H1 (cell line): ENCODE measurements around the gene ERCC1. TPM values are rescaled to one million over a fixed set of nuclear protein-coding genes. Genes with fewer than 3 reads are reported as not detected.
"Not testable (repeated sequence)": the region's sequence is repeated elsewhere in the genome, so short reads cannot be mapped to it uniquely, and the experiment has no call there.

ENCODE experiments used
- CTCF ChIA-PET: fragments of 300-600 bp; sonication (Branson Sonifier 250); formaldehyde crosslinking; loops from one replicate; lab custom pipeline; 2021; ENCODE audit not compliant: partially characterized antibody; lab: Charles Lee
- POLR2A ChIA-PET: fragments of 300-600 bp; sonication (Branson Sonifier 250); formaldehyde crosslinking; loops from one replicate; lab custom pipeline; 2021; ENCODE audit warnings: inconsistent platforms; ENCODE audit not compliant: partially characterized antibody; lab: Charles Lee
- DNase-seq, 2 experiments: peaks; one replicate each; pipeline versions ENCODE4 v3.0.0 to v3.0.0-alpha.2; 2010 to 2022; ENCODE audit warnings: low spot score in 2 of 2, low read depth in 1 of 2, mixed read lengths in 1 of 2
- FAIRE-seq: peaks from 2 replicates; lab custom pipeline; 2011; peaks lifted over from hg19 to GRCh38; lab: Jason Lieb, UNC
- H2AFZ ChIP-seq: 2 replicates; pipeline ENCODE4 v1.8.1; 2012; ENCODE audit warnings: low read length, inconsistent platforms
- H2AK5ac ChIP-seq: 2 replicates; pipeline ENCODE4 v1.6.1; 2013; ENCODE audit warnings: low read depth, low read length
- H2BK120ac ChIP-seq: replicated peaks from 2 replicates; pipeline ENCODE3; 2013; ENCODE audit warnings: low read depth, low read length, inconsistent platforms
- H2BK12ac ChIP-seq: 2 replicates; pipeline ENCODE4 v1.6.1; 2013; ENCODE audit warnings: low read depth, low read length
- H2BK15ac ChIP-seq: 2 replicates; pipeline ENCODE4 v1.6.1; 2013; ENCODE audit warnings: low read length
- H2BK20ac ChIP-seq: 2 replicates; pipeline ENCODE4 v1.6.1; 2013; ENCODE audit warnings: low read length
- H2BK5ac ChIP-seq: 2 replicates; pipeline ENCODE4 v1.6.1; 2013; ENCODE audit warnings: low read depth, low read length
- H3K14ac ChIP-seq: 2 replicates; pipeline ENCODE4 v1.6.1; 2013; ENCODE audit warnings: inconsistent platforms; ENCODE audit not compliant: insufficient read length
- H3K18ac ChIP-seq: 2 replicates; pipeline ENCODE4 v1.6.1; 2013; ENCODE audit warnings: low read length; ENCODE audit errors: extremely low read depth
- H3K23ac ChIP-seq: 2 replicates; pipeline ENCODE4 v1.6.1; 2013; ENCODE audit warnings: inconsistent platforms; ENCODE audit not compliant: insufficient read length
- H3K23me2 ChIP-seq: 2 replicates; pipeline ENCODE4 v1.6.1; 2013; ENCODE audit warnings: low read depth, low read length
- H3K27ac ChIP-seq: 2 replicates; pipeline ENCODE4 v1.6.1; 2011; ENCODE audit warnings: low read depth, low read length, inconsistent platforms
- H3K27me3 ChIP-seq, 4 experiments: replicated peaks in 1 of 4; 1 replicate in 1 of 4; 2 replicates in 3 of 4; pipeline versions ENCODE4 v1.6.1 to v1.8.1; 2011 to 2013; ENCODE audit warnings: low read length in 3 of 4, mild to moderate bottlenecking in 3 of 4, inconsistent platforms in 2 of 4, mixed read lengths in 2 of 4, moderate library complexity in 1 of 4; ENCODE audit not compliant: control insufficient read depth in 3 of 4, insufficient read depth in 3 of 4; ENCODE audit errors: extremely low read depth in 1 of 4
- H3K36me3 ChIP-seq, 4 experiments: 2 replicates each; pipeline versions ENCODE4 v1.6.1 to v1.8.1; 2011 to 2013; ENCODE audit warnings: mild to moderate bottlenecking in 4 of 4, low read length in 3 of 4, moderate library complexity in 2 of 4, control low read depth in 1 of 4, inconsistent platforms in 1 of 4; ENCODE audit not compliant: insufficient read depth in 4 of 4, control insufficient read depth in 2 of 4
- H3K4ac ChIP-seq: replicated peaks from 2 replicates; pipeline ENCODE3; 2013; ENCODE audit warnings: low read length, low read depth, mixed read lengths, inconsistent platforms; ENCODE audit not compliant: insufficient read length
- H3K4me1 ChIP-seq, 4 experiments: replicated peaks in 1 of 4; 1 replicate in 1 of 4; 2 replicates in 3 of 4; pipeline versions ENCODE4 v1.6.1 to v1.8.1; 2011 to 2013; ENCODE audit warnings: low read length in 3 of 4, inconsistent platforms in 2 of 4, mixed read lengths in 1 of 4; ENCODE audit not compliant: insufficient read depth in 4 of 4, control insufficient read depth in 3 of 4
- H3K4me2 ChIP-seq, 2 experiments: 2 replicates each; pipeline versions ENCODE4 v1.6.1 to v1.8.1; 2011 to 2013; ENCODE audit warnings: low read depth in 2 of 2, low read length in 2 of 2, control low read depth in 1 of 2, inconsistent platforms in 1 of 2, mild to moderate bottlenecking in 1 of 2; ENCODE audit not compliant: insufficient read depth in 1 of 2
- H3K4me3 ChIP-seq, 4 experiments: fragments of 200-600, 300-600 bp in 1 of 4; sonication (generic), shearing (Covaris generic), sonication (Bioruptor Twin) in 1 of 4; 2 replicates each; pipeline versions ENCODE4 v1.5.1 to v1.8.1; 2011 to 2016; ENCODE audit warnings: low read length in 4 of 4, low read depth in 3 of 4, control low read depth in 2 of 4, inconsistent platforms in 2 of 4, mild to moderate bottlenecking in 2 of 4, mixed read lengths in 1 of 4, moderate library complexity in 1 of 4; ENCODE audit not compliant: insufficient read depth in 2 of 4; ENCODE audit errors: extremely low read depth in 1 of 4
- H3K56ac ChIP-seq: replicated peaks from 2 replicates; pipeline ENCODE3; 2013; ENCODE audit warnings: low read depth, mild to moderate bottlenecking, mixed read lengths, low read length, inconsistent platforms; ENCODE audit not compliant: insufficient read length
- H3K79me1 ChIP-seq: 2 replicates; pipeline ENCODE4 v1.6.1; 2013; ENCODE audit warnings: low read depth, low read length, control low read depth
- H3K79me2 ChIP-seq, 2 experiments: 2 replicates each; pipeline versions ENCODE4 v1.6.1 to v1.8.1; 2012 to 2013; ENCODE audit warnings: low read length in 2 of 2, mild to moderate bottlenecking in 2 of 2, inconsistent platforms in 1 of 2; ENCODE audit not compliant: insufficient read depth in 2 of 2, control insufficient read depth in 1 of 2
- H3K9ac ChIP-seq, 4 experiments: replicated peaks in 1 of 4; 1 replicate in 1 of 4; 2 replicates in 3 of 4; pipeline versions ENCODE4 v1.6.1 to v1.8.1; 2011 to 2013; ENCODE audit warnings: low read depth in 3 of 4, low read length in 3 of 4, control low read depth in 2 of 4, mild to moderate bottlenecking in 2 of 4, moderate library complexity in 2 of 4, inconsistent platforms in 1 of 4; ENCODE audit errors: extremely low read depth in 1 of 4
- H3K9me3 ChIP-seq, 2 experiments: 2 replicates each; pipeline versions ENCODE4 v1.6.1 to v1.8.1; 2012 to 2013; ENCODE audit warnings: mild to moderate bottlenecking in 2 of 2, moderate library complexity in 2 of 2, control low read depth in 1 of 2, inconsistent platforms in 1 of 2, low read depth in 1 of 2, low read length in 1 of 2, mixed read lengths in 1 of 2; ENCODE audit not compliant: insufficient read depth in 2 of 2
- H4K20me1 ChIP-seq, 2 experiments: replicated peaks in 1 of 2; 2 replicates each; pipeline versions ENCODE3 to v1.8.1; 2011 to 2013; ENCODE audit warnings: inconsistent platforms in 2 of 2, low read length in 2 of 2, mild to moderate bottlenecking in 1 of 2; ENCODE audit not compliant: insufficient read depth in 2 of 2, control insufficient read depth in 1 of 2
- H4K5ac ChIP-seq: 2 replicates; pipeline ENCODE4 v1.6.1; 2013; ENCODE audit warnings: low read length, low read depth, mixed read lengths, inconsistent platforms; ENCODE audit not compliant: insufficient read length
- H4K8ac ChIP-seq: 2 replicates; pipeline ENCODE4 v1.8.0; 2013; ENCODE audit warnings: mild to moderate bottlenecking, moderate library complexity, low read length, inconsistent platforms; ENCODE audit not compliant: insufficient read depth; ENCODE audit errors: extremely low read depth
- H4K91ac ChIP-seq: replicated peaks from 2 replicates; pipeline ENCODE3; 2013; ENCODE audit warnings: low read length, mixed read lengths, inconsistent platforms; ENCODE audit not compliant: insufficient read length
- WGBS, 2 experiments: shearing (Covaris generic) in 1 of 2; methylation state at CpG; one replicate each; pipeline versions ENCODE4 v1.1.6 to v1.1.7; 2013 to 2015; ENCODE audit warnings: low lambda C conversion rate in 2 of 2, mixed read lengths in 2 of 2, inconsistent platforms in 1 of 2, low coverage in 1 of 2, missing lambda C conversion rate in 1 of 2; ENCODE audit not compliant: insufficient replicate concordance in 2 of 2, insufficient coverage in 1 of 2, insufficient read length in 1 of 2; ENCODE audit errors: extremely low coverage in 1 of 2, missing lambda C conversion rate in 1 of 2; 5-methylcytosine and 5-hydroxymethylcytosine counted together
- polyA plus RNA-seq, 7 experiments: library from polyadenylated mRNA; depleted of rRNA in 3 of 7; stranded (reverse) in 5 of 7; unstranded in 2 of 7; fragments of >200 nt in 5 of 7; fragments of 200-250 nt in 2 of 7; gene quantifications; 1 replicate in 5 of 7; 2 replicates in 1 of 7; 4 replicates in 1 of 7; pipeline versions ENCODE4 v1.2.1 to v1.2.3, GENCODE V29; 2011 to 2013; ENCODE audit warnings: missing spikeins in 2 of 7, mixed read lengths in 2 of 7
- total RNA-seq: library from RNA; stranded (reverse); fragmentation: NEBNext Ultra II Directional; extraction: Animal tissue kit (Norgen Biotek cat#: 25700); gene quantifications from 2 replicates; pipeline ENCODE4 v1.2.1, GENCODE V29; 2021

The ERCC1 gene
- total and polyA plus RNA-seq, 2 of the 8 experiments (the other 6 are each of a cell fraction or from before 2014, with no cell fraction given) = 44.7 to 94.2 TPM

- not testable (repeated sequence) for FAIRE-seq, H3K23ac ChIP-seq, H3K18ac ChIP-seq, H3K14ac ChIP-seq, H2AK5ac ChIP-seq, H3K79me1 ChIP-seq, H2BK120ac ChIP-seq, H3K27ac ChIP-seq, H3K79me2 ChIP-seq, H3K4ac ChIP-seq, H2BK5ac ChIP-seq, H4K8ac ChIP-seq, DNase-seq, H3K56ac ChIP-seq, H2AFZ ChIP-seq, H3K9me3 ChIP-seq, H4K20me1 ChIP-seq, H3K4me3 ChIP-seq, H3K27me3 ChIP-seq, H3K4me1 ChIP-seq, H2BK20ac ChIP-seq, H2BK12ac ChIP-seq, H3K4me2 ChIP-seq, H2BK15ac ChIP-seq, H3K9ac ChIP-seq, H4K91ac ChIP-seq, H4K5ac ChIP-seq
- ChIA-PET CTCF (interaction anchor here (0.6 to 1.4 kb wide), 2 partner anchors 16 to 69 kb away, joined by 3 read pairs; no protein-coding TSS in a partner anchor), POLR2A (interaction anchor here (0.6 to 1.6 kb wide), 4 partner anchors 9 to 38 kb away, joined by 3 to 9 read pairs (median 4); no protein-coding TSS in a partner anchor)
- Histone ChIP-seq H3K36me3 (peaks cover 5 to 25% (median 10%) of the 10 kb centered on the region in 4 experiments; a peak in 6 of 8 replicates), H3K23me2 (peaks cover 11% of the 10 kb centered on the region)
- WGBS, 2 experiments = 96% methylated on average over 4 of the region's 4 CpGs; no CpG with 5 or more reads in 1 of the 2 experiments
Measured at GRCh38 chr19:45410330-45410729, 13.4 kb downstream of the ERCC1 start.
